GM12875 (cell line): ENCODE measurements around the gene CWC27.

Source experiments
- H3K4me3 ChIP-seq: one replicate; pipeline ENCODE4 v1.5.1; 2011; ENCODE audit warnings: low read depth, low read length, control low read depth
- TF ChIP-seq, protein P1 (sequence below): IDR thresholded peaks from 2 replicates; pipeline ENCODE4 v1.5.1; 2011; ENCODE audit warnings: low read depth, mild to moderate bottlenecking, control low read depth, inconsistent platforms, low read length, moderate library complexity, borderline replicate concordance; ENCODE audit not compliant: insufficient read depth

CWC27 gene

DNA sequence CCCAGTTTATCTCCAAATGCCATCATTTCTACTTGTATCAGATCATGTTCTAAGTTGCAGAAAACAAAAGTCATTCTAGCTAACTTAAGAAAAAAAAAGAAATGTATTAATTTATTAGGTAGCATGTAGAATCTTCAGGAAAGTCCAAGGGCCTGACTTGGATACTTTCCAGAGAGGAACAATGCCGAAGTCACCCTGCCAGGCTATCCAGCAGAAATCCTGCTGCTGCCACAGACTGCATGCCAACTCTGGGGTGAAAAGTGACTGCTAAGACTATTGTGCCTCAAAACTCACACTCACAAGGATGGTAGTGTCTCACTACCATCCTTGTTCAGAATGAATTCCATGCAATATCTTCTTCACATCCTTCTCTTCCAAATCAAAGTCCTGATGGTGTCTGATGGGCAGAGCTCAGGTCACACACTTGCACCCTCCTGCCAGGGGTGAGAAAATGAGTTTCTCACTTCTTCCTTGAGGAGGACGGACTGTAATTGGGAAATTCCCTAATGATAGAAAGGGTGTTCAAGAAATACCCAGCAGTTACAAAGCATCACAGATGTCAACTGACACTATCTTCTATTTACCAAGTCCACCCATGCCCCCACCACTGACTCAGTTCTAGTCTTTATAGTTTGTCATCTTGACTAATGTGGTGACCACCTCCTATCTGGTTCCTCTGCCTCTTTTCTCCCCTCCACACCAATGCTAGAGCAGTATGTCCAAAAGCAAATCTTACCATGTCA is 279.4 kb downstream of the CWC27 start:
- TF ChIP-seq, protein P1, sequence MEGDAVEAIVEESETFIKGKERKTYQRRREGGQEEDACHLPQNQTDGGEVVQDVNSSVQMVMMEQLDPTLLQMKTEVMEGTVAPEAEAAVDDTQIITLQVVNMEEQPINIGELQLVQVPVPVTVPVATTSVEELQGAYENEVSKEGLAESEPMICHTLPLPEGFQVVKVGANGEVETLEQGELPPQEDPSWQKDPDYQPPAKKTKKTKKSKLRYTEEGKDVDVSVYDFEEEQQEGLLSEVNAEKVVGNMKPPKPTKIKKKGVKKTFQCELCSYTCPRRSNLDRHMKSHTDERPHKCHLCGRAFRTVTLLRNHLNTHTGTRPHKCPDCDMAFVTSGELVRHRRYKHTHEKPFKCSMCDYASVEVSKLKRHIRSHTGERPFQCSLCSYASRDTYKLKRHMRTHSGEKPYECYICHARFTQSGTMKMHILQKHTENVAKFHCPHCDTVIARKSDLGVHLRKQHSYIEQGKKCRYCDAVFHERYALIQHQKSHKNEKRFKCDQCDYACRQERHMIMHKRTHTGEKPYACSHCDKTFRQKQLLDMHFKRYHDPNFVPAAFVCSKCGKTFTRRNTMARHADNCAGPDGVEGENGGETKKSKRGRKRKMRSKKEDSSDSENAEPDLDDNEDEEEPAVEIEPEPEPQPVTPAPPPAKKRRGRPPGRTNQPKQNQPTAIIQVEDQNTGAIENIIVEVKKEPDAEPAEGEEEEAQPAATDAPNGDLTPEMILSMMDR: no peak
- H3K4me3 ChIP-seq: no peak overlapping the region

DNA sequence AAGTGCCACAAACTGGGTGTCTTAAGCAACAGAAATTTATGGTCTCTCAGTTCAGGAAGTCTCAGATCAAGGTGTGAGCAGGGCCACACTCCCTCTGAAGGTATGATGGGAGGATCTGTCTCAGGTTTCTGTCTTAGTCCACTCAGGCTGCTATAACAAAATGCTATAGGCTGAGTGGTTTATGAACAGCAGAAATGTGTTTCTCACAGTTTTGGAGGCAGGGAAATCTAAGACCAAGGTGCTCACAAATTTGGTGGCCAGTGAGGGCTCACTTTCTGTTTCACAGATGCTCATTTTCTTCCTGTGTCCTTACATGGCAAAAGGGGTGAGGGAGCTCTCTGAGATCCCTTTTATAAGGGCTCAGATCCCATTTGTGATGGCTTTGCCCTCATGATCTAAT is 281.4 kb downstream of the CWC27 start:
- TF ChIP-seq, protein P1: no peak
- H3K4me3 ChIP-seq: no peak overlapping the region

DNA sequence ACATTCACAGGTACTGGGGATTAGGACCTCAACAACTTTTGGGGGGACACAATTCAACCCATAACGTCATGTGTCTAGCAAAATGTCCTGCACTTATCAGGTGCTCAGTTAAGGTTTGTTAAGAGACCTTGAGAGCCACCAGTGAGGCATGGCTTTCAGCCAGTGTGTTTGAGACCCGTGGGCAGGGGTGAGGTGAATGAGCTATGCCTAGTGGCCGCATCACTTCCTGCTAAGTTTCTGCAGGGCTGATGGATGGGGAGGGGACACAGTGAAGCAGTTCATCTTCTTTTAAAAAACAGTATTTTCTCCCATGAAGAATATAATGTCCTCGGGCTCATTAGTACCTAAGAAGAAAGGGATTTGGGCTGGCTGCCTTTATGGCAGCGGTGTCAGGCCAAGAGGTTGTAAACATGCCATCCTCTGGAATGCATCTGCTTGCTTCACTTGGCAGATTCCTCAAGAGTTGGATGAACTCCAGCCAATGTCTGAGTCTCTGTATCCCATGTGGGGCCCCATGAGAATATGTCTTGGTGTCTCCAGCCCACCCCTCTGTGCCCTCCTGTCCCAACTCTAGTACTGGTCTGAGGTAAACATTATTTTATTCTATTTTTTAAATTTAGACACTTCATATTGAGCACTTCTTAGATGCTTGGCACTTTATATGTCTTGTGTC is 282.2 kb downstream of the CWC27 start:
- H3K4me3 ChIP-seq: no peak overlapping the region
- TF ChIP-seq, protein P1: no peak

DNA sequence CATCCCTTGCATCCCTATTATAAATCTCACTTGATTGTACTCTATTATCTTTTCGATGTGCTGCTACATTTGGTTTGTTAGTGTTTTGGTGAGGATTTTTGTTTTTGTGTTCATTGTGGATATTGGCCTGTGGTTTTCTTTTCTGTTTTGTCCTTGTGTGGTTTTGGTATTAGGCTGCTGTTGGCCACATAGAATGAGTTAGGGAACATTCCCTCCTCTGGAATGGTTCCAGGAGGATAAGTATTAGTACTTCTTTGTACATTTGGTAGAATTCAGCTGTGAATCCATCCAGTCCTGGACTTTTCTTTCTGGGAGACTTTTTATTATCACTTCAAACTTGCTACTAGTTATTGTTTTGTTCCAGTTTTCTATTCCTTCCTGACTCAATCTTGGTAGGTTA is 287.2 kb downstream of the CWC27 start:
- TF ChIP-seq, protein P1: no peak
- no peak overlapping the region for H3K4me3 ChIP-seq

DNA sequence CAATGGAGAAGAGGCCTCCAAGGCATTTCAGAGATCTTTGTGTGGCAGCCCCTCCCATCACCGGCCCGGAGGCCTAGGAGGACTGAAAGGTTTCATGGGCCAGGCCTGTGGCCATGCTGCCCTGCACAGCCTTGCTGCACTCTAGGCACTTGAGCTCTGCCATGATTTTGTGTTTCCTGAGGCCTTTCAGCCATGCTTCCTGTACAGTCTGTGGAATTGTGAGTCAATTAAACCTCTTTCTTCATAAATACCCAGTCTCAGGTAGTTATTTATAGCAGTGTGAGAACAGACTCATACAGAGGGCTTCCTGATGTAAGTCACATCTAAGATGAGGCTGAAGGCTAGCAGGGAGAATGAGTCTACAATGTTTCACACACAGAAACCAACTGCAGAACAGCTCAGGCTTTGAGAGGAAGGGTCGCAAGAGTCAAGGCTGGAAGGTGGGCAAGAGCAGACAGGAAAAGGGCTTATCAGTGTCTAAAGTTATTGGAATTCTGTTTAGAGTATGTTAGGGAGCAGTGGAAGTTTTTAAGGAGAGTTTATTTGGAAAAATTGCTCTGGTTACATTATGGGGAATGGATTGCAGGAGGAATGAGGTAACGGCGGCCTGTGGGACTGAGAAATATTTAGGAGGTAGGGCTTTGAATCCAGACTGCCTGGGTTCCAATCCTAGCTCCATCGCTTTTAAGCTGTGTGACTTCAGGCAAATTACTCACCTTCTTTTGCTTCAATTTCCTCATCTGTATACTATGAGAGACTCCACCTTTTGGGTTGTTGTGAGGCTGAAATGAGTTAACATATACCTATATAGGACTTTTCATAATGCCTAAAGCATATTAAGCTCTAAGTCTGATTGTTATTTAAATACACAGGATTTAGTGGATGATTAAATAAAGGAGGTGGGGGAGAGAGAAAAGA is 291.2 kb downstream of the CWC27 start:
- TF ChIP-seq, protein P1: no peak
- no peak overlapping the region for H3K4me3 ChIP-seq

DNA sequence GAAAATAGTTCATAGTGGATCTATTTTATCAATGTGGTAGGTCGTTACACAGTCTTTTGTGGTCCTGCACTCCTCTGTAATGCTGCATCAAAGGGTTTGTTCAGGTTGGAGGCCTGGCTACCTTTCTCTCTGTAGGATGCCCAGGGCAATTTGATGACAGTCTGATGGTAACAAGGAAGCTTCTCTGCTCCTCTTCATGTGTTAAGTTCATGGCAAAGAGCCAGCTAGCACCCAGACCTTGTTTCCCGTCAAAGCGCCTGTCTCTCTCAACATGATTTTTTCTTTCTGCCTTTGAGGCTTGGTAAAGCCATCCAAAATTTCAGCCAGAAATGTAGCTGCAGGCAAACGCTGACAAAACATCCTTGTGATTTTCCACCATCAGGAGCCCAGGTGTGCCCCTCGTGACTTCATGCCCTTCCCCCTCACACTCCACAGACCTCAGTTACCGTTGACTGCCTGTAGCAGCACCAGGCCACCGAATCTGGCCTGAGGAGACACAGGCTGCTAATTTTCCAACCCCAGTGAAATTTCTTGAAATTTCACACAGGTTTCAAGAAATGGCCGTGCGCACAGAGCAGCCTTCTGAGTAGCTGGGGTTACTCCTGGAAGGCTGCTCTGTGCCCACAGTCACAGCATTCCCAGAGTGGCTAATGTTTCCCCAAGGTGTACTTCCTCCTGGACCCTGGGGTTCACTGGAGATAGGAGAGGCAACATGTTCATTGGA is 292.7 kb downstream of the CWC27 start:
- H3K4me3 ChIP-seq: no peak overlapping the region
- TF ChIP-seq, protein P1: no peak
